ENCODE measurements around the gene PACSIN2.
"Not testable (repeated sequence)": the region's sequence is repeated elsewhere in the genome, so short reads cannot be mapped to it uniquely, and the experiment has no call there.

The PACSIN2 gene

GRCh38 chr22:42955848-42956247 is 59.1 kb downstream of the PACSIN2 start:
- Histone ChIP-seq H3K27me3 (ENCODE audit: insufficient read depth, low read depth, severe bottlenecking) (no peaks in the 10 kb centered on the region), H3K9me3 (ENCODE audit: severe bottlenecking) (no peaks in the 10 kb centered on the region), H3K4me3 (ENCODE audit: low read depth, low read length) (no peak overlapping the region), H3K36me3 (no peaks in the 10 kb centered on the region), H3K27ac (no peak overlapping the region)
- TF ChIP-seq, protein P1, sequence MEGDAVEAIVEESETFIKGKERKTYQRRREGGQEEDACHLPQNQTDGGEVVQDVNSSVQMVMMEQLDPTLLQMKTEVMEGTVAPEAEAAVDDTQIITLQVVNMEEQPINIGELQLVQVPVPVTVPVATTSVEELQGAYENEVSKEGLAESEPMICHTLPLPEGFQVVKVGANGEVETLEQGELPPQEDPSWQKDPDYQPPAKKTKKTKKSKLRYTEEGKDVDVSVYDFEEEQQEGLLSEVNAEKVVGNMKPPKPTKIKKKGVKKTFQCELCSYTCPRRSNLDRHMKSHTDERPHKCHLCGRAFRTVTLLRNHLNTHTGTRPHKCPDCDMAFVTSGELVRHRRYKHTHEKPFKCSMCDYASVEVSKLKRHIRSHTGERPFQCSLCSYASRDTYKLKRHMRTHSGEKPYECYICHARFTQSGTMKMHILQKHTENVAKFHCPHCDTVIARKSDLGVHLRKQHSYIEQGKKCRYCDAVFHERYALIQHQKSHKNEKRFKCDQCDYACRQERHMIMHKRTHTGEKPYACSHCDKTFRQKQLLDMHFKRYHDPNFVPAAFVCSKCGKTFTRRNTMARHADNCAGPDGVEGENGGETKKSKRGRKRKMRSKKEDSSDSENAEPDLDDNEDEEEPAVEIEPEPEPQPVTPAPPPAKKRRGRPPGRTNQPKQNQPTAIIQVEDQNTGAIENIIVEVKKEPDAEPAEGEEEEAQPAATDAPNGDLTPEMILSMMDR (IDR thresholded peaks at IDR 0.05; ENCODE audit: low read depth, low read length), result no peak
- DNase-seq, result no peak

DNA sequence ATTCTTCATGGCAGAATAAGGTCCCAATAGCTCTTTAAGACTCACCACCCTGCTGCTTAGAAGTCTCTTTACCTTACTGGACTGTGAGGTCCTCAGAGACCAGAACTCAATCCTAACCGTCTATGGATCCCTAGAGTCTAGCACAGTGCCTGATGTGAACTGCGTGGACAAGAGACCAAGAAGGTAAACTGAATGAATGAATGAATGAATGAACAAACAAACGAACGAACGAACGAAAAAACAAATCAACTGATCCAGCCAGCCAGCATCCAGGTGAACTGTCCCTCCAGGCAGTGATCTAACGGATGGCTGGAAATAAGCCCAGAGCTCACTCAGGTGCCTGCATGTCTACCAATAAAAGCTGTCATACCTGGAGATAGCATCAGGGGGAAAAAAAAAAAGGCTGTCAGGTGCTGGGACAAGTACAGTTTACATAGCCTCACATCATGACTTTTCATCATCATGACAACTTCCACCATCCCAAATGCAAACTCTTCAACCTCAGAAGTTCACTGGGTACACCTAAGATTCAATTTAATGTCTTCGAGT is 59.8 kb downstream of the PACSIN2 start:
- no peaks in the 10 kb centered on the region for H3K9me3 ChIP-seq (ENCODE audit: severe bottlenecking)
- no peak for DNase-seq
- H3K4me3 ChIP-seq (ENCODE audit: low read depth, low read length), result no peak overlapping the region
- no peaks in the 10 kb centered on the region for H3K36me3 ChIP-seq
- no peak overlapping the region for H3K27ac ChIP-seq
- TF ChIP-seq, protein P1 (IDR thresholded peaks at IDR 0.05; ENCODE audit: low read depth, low read length), result no peak
- no peaks in the 10 kb centered on the region for H3K27me3 ChIP-seq (ENCODE audit: insufficient read depth, low read depth, severe bottlenecking)

- H3K4me3 ChIP-seq (ENCODE audit: low read depth, low read length); H3K27me3 ChIP-seq (ENCODE audit: insufficient read depth, low read depth, severe bottlenecking); DNase-seq; H3K9me3 ChIP-seq (ENCODE audit: severe bottlenecking); H3K27ac ChIP-seq; H3K36me3 ChIP-seq: not testable (repeated sequence)
These were observed 61.2 kb downstream of the PACSIN2 start for GRCh38 chr22:42953751-42954150.

GRCh38 chr22:42951093-42951710 is 63.7 kb downstream of the PACSIN2 start:
- H3K4me3 ChIP-seq (ENCODE audit: low read depth, low read length), result no peak overlapping the region
- no peaks in the 10 kb centered on the region for H3K27me3 ChIP-seq (ENCODE audit: insufficient read depth, low read depth, severe bottlenecking)
- no peaks in the 10 kb centered on the region for H3K9me3 ChIP-seq (ENCODE audit: severe bottlenecking)
- H3K27ac ChIP-seq, result no peak overlapping the region
- TF ChIP-seq, protein P1 (IDR thresholded peaks at IDR 0.05; ENCODE audit: low read depth, low read length), result no peak
- no peaks in the 10 kb centered on the region for H3K36me3 ChIP-seq
- no peak for DNase-seq

DNA sequence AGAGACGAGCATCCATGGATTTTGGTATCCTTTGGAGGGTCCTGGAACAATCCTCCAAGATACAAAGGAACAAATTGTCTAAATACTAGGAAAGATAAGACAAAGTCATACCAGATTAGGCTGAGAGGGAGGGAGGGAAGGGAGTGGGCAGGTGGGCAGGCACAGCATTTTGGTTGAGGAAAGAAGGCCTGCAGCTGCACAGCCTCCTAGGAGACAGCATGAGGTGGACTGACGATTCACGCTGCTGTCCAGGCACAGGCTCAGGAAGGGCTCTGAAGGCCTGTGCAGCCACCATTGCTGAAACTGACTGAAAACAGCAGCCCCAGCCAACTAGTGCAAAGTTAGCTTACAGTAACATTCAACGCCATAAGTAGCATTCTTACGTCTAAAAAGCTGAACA is 64.7 kb downstream of the PACSIN2 start:
- DNase-seq, result no peak
- Histone ChIP-seq H3K27me3 (ENCODE audit: insufficient read depth, low read depth, severe bottlenecking) (no peaks in the 10 kb centered on the region), H3K36me3 (no peaks in the 10 kb centered on the region), H3K4me3 (ENCODE audit: low read depth, low read length) (no peak overlapping the region), H3K9me3 (ENCODE audit: severe bottlenecking) (no peaks in the 10 kb centered on the region), H3K27ac (no peak overlapping the region)
- TF ChIP-seq, protein P1 (IDR thresholded peaks at IDR 0.05; ENCODE audit: low read depth, low read length), result no peak

DNA sequence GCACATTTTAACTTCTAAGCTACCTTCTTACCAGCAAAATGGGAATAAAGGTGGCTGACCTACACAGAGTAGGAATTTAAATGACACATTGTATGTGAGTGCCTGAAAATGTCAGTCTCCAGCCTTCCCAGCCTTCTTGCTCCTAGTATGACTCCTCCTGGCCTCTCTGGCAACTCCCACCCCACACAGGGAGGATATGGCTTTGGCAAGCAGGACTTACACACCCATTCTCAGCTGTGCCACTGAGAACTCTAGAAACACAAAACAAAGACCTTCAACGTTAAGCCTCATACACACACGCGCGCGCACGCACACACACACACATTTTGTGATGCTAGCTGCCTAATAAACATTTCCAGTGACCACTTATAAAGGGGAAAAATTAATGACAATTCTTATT is 65.8 kb downstream of the PACSIN2 start:
- Histone ChIP-seq H3K9me3 (ENCODE audit: severe bottlenecking) (no peaks in the 10 kb centered on the region), H3K4me3 (ENCODE audit: low read depth, low read length) (no peak overlapping the region), H3K27me3 (ENCODE audit: insufficient read depth, low read depth, severe bottlenecking) (no peaks in the 10 kb centered on the region), H3K36me3 (no peaks in the 10 kb centered on the region), H3K27ac (no peak overlapping the region)
- TF ChIP-seq, protein P1 (IDR thresholded peaks at IDR 0.05; ENCODE audit: low read depth, low read length), result no peak
- DNase-seq, result no peak
